Suprapubic skin (tissue), 4 donors: ENCODE results near the gene NFE2L2. TPM values are rescaled to one million over a fixed set of nuclear protein-coding genes. Genes with fewer than 3 reads are reported as not detected.
A peak's percentile ranks its signal among the peaks of the same experiment; 100 is the strongest.

Source experiments
- DNase-seq, 2 donors: peaks; one replicate each; pipeline ENCODE4 v3.0.0-alpha.2; 2019; ENCODE audit warnings: low spot score in 2 of 2
- H3K27ac ChIP-seq: fragments of 200-600 bp; sonication (generic); one replicate; pipeline ENCODE4 v1.5.1; 2019
- H3K27me3 ChIP-seq: fragments of 200-600 bp; sonication (generic); one replicate; pipeline ENCODE4 v1.5.1; 2019
- H3K36me3 ChIP-seq: fragments of 200-600 bp; sonication (generic); one replicate; pipeline ENCODE4 v1.5.1; 2019
- H3K4me1 ChIP-seq: fragments of 200-600 bp; sonication (generic); one replicate; pipeline ENCODE4 v1.5.1; 2019
- H3K4me3 ChIP-seq: fragments of 200-600 bp; sonication (generic); one replicate; pipeline ENCODE4 v1.5.1; 2019; ENCODE audit warnings: mild to moderate bottlenecking
- H3K9me3 ChIP-seq: fragments of 200-600 bp; sonication (generic); one replicate; pipeline ENCODE4 v1.5.1; 2019
- CTCF ChIP-seq, 2 donors: fragments of 200-600 bp in 1 of 2; fragments of 450-650 bp in 1 of 2; sonication (generic) in 1 of 2; IDR thresholded peaks; one replicate each; pipeline ENCODE4 v1.5.1; 2016 to 2019; ENCODE audit warnings: antibody characterized with exemption in 2 of 2, mild to moderate bottlenecking in 1 of 2, moderate library complexity in 1 of 2
- EP300 ChIP-seq: sonication (generic); formaldehyde crosslinking; IDR thresholded peaks from one replicate; pipeline ENCODE4 v1.6.1; 2017; ENCODE audit warnings: antibody characterized with exemption
- POLR2A ChIP-seq, 2 donors: fragments of 450-650 bp; IDR thresholded peaks; one replicate each; pipeline ENCODE4 v1.6.1; 2017; ENCODE audit warnings: antibody characterized with exemption in 2 of 2, mild to moderate bottlenecking in 2 of 2, moderate library complexity in 2 of 2
- POLR2AphosphoS5 ChIP-seq, 3 donors: sonication (generic); formaldehyde crosslinking; IDR thresholded peaks; one replicate each; pipeline ENCODE4 v1.6.1; 2017; ENCODE audit warnings: antibody characterized with exemption in 3 of 3
- WGBS: methylation state at CpG from one replicate; pipeline ENCODE4 v1.1.5; 2018; 5-methylcytosine and 5-hydroxymethylcytosine counted together
- total RNA-seq, 4 donors: library from RNA; depleted of rRNA; stranded (reverse); fragments of >200 nt; gene quantifications; one replicate each; pipeline ENCODE4 v1.1.0, GENCODE V29; 2016

Gene NFE2L2
- total RNA-seq, 4 donors from 2014 or later: 130 to 180 (median 160) TPM

GRCh38 chr2:177263451-177264208 lies 897 bp downstream of the NFE2L2 start:
- peak; percentile 99 for DNase-seq
- Histone ChIP-seq H3K27ac (peak overlapping the region; percentile 100), H3K36me3 (no peaks in the 10 kb centered on the region), H3K4me3 (peak overlapping the region; percentile 93), H3K9me3 (no peaks in the 10 kb centered on the region), H3K27me3 (no peaks in the 10 kb centered on the region), H3K4me1 (peaks cover 67% of the 10 kb centered on the region)
- 0% methylated on average over 18 of the region's 81 CpGs for WGBS
- TF ChIP-seq EP300: no peak
- peak; percentile 91 for TF ChIP-seq CTCF (IDR thresholded peaks at IDR 0.05)
- peak in 1 of 2 donors; percentile 80 for TF ChIP-seq POLR2A (IDR thresholded peaks at IDR 0.05)
- TF ChIP-seq POLR2AphosphoS5 (IDR thresholded peaks at IDR 0.05): peak; percentile 92 to 100 (median 98)

DNA sequence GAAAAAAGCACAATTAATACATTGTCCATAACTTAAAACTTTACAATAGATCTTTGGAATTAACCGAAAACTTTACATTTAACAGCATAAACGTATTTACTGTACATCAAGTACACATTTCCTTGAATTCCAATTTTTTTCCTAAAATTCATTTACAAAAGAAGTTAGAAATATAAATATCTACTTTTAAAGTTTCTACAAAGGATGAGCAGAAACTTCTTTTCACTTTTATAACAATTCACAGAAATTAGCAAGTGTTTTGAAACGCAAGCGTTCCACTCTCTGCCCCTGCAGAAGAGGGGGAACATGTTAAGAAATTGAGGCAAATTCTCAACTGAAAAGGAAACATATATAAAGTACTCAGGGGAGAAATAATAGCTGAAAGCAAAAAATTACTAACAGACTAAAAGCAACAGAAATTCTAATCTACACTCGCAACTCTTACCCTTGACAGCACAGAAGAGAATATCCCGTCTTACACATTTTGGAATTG lies 1.5 kb downstream of the NFE2L2 start:
- 1% methylated on average over 6 of the region's 6 CpGs for WGBS
- peak overlapping the region; percentile 100 for H3K27ac ChIP-seq

GRCh38 chr2:177262092-177262491 lies 2.4 kb downstream of the NFE2L2 start:
- no peaks in the 10 kb centered on the region for H3K27me3 ChIP-seq
- peaks cover 64% of the 10 kb centered on the region for H3K4me1 ChIP-seq
- H3K36me3 ChIP-seq: no peaks in the 10 kb centered on the region
- 4% methylated on average over 2 of the region's 2 CpGs for WGBS
- H3K27ac ChIP-seq: peak overlapping the region; percentile 100
- no peak for DNase-seq
- TF ChIP-seq CTCF (IDR thresholded peaks at IDR 0.05) (no peak), EP300 (no peak), POLR2A (IDR thresholded peaks at IDR 0.05) (no peak), POLR2AphosphoS5 (IDR thresholded peaks at IDR 0.05) (no peak)
- no peaks in the 10 kb centered on the region for H3K9me3 ChIP-seq
- peak overlapping the region; percentile 93 for H3K4me3 ChIP-seq

More for the DNA sequence above, 1.5 kb downstream of the NFE2L2 start:
- no peaks in the 10 kb centered on the region for H3K36me3 ChIP-seq
- H3K9me3 ChIP-seq: no peaks in the 10 kb centered on the region
- DNase-seq: no peak
- peaks cover 64% of the 10 kb centered on the region for H3K4me1 ChIP-seq
- peak overlapping the region; percentile 93 for H3K4me3 ChIP-seq
- H3K27me3 ChIP-seq: no peaks in the 10 kb centered on the region
- TF ChIP-seq EP300: no peak
- TF ChIP-seq POLR2AphosphoS5 (IDR thresholded peaks at IDR 0.05): no peak
- TF ChIP-seq POLR2A (IDR thresholded peaks at IDR 0.05): no peak

GRCh38 chr2:177261116-177262060 lies 3.1 kb downstream of the NFE2L2 start:
- no peaks in the 10 kb centered on the region for H3K36me3 ChIP-seq
- no peaks in the 10 kb centered on the region for H3K9me3 ChIP-seq
- TF ChIP-seq CTCF (IDR thresholded peaks at IDR 0.05): no peak
- no peak for TF ChIP-seq EP300
- no peak for TF ChIP-seq POLR2A (IDR thresholded peaks at IDR 0.05)
- TF ChIP-seq POLR2AphosphoS5 (IDR thresholded peaks at IDR 0.05): no peak
- no peaks in the 10 kb centered on the region for H3K27me3 ChIP-seq
- 8% methylated on average over 5 of the region's 5 CpGs for WGBS
- H3K27ac ChIP-seq: peak overlapping the region; percentile 100
- H3K4me3 ChIP-seq: peak overlapping the region; percentile 93
- DNase-seq: no peak
- H3K4me1 ChIP-seq: peaks cover 64% of the 10 kb centered on the region

- Histone ChIP-seq H3K27ac (no peak overlapping the region), H3K4me1 (peaks cover 63% of the 10 kb centered on the region), H3K4me3 (peak overlapping the region; percentile 93), H3K27me3 (no peaks in the 10 kb centered on the region), H3K36me3 (no peaks in the 10 kb centered on the region), H3K9me3 (no peaks in the 10 kb centered on the region)
- WGBS: 43% methylated on average over 1 of the region's 1 CpG
- DNase-seq: no peak
- TF ChIP-seq CTCF (IDR thresholded peaks at IDR 0.05): no peak
- TF ChIP-seq POLR2AphosphoS5 (IDR thresholded peaks at IDR 0.05): no peak
- TF ChIP-seq EP300: no peak
- no peak for TF ChIP-seq POLR2A (IDR thresholded peaks at IDR 0.05)
These were observed 4.1 kb downstream of the NFE2L2 start for GRCh38 chr2:177260379-177260778.
